K562 (cell line): Measurements from ENCODE around the gene CEMIP2. TPM values are rescaled to one million over a fixed set of nuclear protein-coding genes. Genes with fewer than 3 reads are reported as not detected.

Source experiments
- CREB3L1 ChIP-seq: fragments of 450-650 bp; IDR thresholded peaks from 2 replicates; pipeline ENCODE4 v1.6.1; 2014; ENCODE audit warnings: low read depth, mild to moderate bottlenecking, moderate library complexity, borderline replicate concordance
- EGR1 ChIP-seq: fragments of 450-650 bp; conservative IDR thresholded peaks from 2 replicates; pipeline ENCODE4 v1.6.1; 2017; ENCODE audit warnings: mild to moderate bottlenecking
- ESRRB ChIP-seq: fragments of 250-450 bp; sonication (Bioruptor Pico); IDR thresholded peaks from 2 replicates; pipeline ENCODE4 v1.5.0; 2020; ENCODE audit warnings: mild to moderate bottlenecking, moderate library complexity, borderline replicate concordance
- GATAD2B ChIP-seq: fragments of 450-650 bp; IDR thresholded peaks from 2 replicates; pipeline ENCODE4 v1.6.1; 2017; ENCODE audit warnings: mild to moderate bottlenecking, borderline replicate concordance
- HMGN3 ChIP-seq: IDR thresholded peaks from 2 replicates; pipeline ENCODE4 v1.6.1; 2011; ENCODE audit warnings: borderline replicate concordance, low read depth, mild to moderate bottlenecking, mixed read lengths, low read length; ENCODE audit not compliant: insufficient read length; ENCODE audit errors: extremely low read depth
- HOXB6 ChIP-seq: fragments of 250-450 bp; sonication (Bioruptor Pico); IDR thresholded peaks from 2 replicates; pipeline ENCODE4 v1.5.1; 2022; ENCODE audit warnings: mild to moderate bottlenecking, borderline replicate concordance
- MED1 ChIP-seq: sonication (generic); formaldehyde crosslinking; IDR thresholded peaks from 2 replicates; pipeline ENCODE4 v1.8.1; 2023; ENCODE audit warnings: missing genetic modification reagents, borderline replicate concordance
- NCOA4 ChIP-seq: fragments of 450-650 bp; IDR thresholded peaks from 2 replicates; pipeline ENCODE4 v1.6.1; 2018; ENCODE audit warnings: mild to moderate bottlenecking; ENCODE audit not compliant: partially characterized antibody
- PHB2 ChIP-seq: fragments of 450-650 bp; IDR thresholded peaks from 2 replicates; pipeline ENCODE4 v1.6.1; 2017; ENCODE audit warnings: low read depth
- SMARCC2 ChIP-seq: fragments of 450-650 bp; IDR thresholded peaks from 2 replicates; pipeline ENCODE4 v1.6.1; 2017; ENCODE audit warnings: antibody characterized with exemption, moderate library complexity, mild to moderate bottlenecking, low read depth
- TAL1 ChIP-seq: fragments of 450-650 bp; IDR thresholded peaks from 2 replicates; pipeline ENCODE4 v1.6.1; 2016; ENCODE audit warnings: mild to moderate bottlenecking
- TEAD4 ChIP-seq, 2 experiments: sonication (generic) in 1 of 2; formaldehyde crosslinking in 1 of 2; IDR thresholded peaks; 2 replicates each; pipeline versions ENCODE4 v1.6.1 to v1.8.0; 2012 to 2022; ENCODE audit warnings: borderline replicate concordance in 1 of 2, inconsistent platforms in 1 of 2, low read length in 1 of 2, mild to moderate bottlenecking in 1 of 2, missing genetic modification reagents in 1 of 2
- TSC22D4 ChIP-seq: fragments of 450-650 bp; IDR thresholded peaks from 2 replicates; pipeline ENCODE4 v1.6.1; 2016; ENCODE audit warnings: missing genetic modification characterization, missing biosample characterization, control low read depth
- ZBED1 ChIP-seq: IDR thresholded peaks from 2 replicates; pipeline ENCODE4 v1.6.1; 2014
- ZNF347 ChIP-seq: fragments of 450-650 bp; formaldehyde crosslinking; IDR thresholded peaks from 2 replicates; pipeline ENCODE4 v1.4.0; 2020; ENCODE audit warnings: low read depth, mild to moderate bottlenecking, moderate library complexity
- ZNF407 ChIP-seq: fragments of 450-650 bp; IDR thresholded peaks from 2 replicates; pipeline ENCODE4 v1.6.1; 2016; ENCODE audit warnings: low read depth
- polyA plus RNA-seq, 8 experiments: library from polyadenylated mRNA; depleted of rRNA in 4 of 8; stranded (reverse) in 5 of 8; unstranded in 3 of 8; fragments of >200 nt; fragmentation: Nextera tagmentation in 2 of 8; fragmentation: Illumina TruSeq in 1 of 8; extraction: Ambion mirVana in 2 of 8; extraction: Trizol in 1 of 8; gene quantifications; 2 replicates each; pipeline versions ENCODE4 v1.2.1 to v1.2.3, GENCODE V29; 2011 to 2014; ENCODE audit warnings: inconsistent platforms in 1 of 8, missing spikeins in 1 of 8
- total RNA-seq, 7 experiments: library from RNA; depleted of rRNA in 6 of 7; stranded (reverse); fragments of >200 nt in 6 of 7; fragmentation: Illumina TruSeq in 2 of 7; extraction: Trizol in 2 of 7; gene quantifications; 2 replicates each; pipeline versions ENCODE4 v1.2.1 to v1.2.3, GENCODE V29; 2011 to 2021; ENCODE audit warnings: low replicate concordance in 1 of 7
- TF ChIP-seq, protein P1 (sequence below): IDR thresholded peaks from 2 replicates; pipeline ENCODE4 v1.6.1; 2016; ENCODE audit warnings: missing genetic modification characterization, missing compliant biosample characterization

The CEMIP2 gene
- total and polyA plus RNA-seq, 9 of the 15 experiments (the other 6 are each of a cell fraction or from before 2014, with no cell fraction given): 5.4 to 29.9 (median 14.2) TPM

- TF ChIP-seq SMARCC2: peak; percentile 93
- peak; percentile 93 for TF ChIP-seq TAL1
- no peak for TF ChIP-seq ZBED1
- no peak for TF ChIP-seq ZNF407
- TF ChIP-seq TSC22D4 (tag): no peak
- TF ChIP-seq, protein P1, sequence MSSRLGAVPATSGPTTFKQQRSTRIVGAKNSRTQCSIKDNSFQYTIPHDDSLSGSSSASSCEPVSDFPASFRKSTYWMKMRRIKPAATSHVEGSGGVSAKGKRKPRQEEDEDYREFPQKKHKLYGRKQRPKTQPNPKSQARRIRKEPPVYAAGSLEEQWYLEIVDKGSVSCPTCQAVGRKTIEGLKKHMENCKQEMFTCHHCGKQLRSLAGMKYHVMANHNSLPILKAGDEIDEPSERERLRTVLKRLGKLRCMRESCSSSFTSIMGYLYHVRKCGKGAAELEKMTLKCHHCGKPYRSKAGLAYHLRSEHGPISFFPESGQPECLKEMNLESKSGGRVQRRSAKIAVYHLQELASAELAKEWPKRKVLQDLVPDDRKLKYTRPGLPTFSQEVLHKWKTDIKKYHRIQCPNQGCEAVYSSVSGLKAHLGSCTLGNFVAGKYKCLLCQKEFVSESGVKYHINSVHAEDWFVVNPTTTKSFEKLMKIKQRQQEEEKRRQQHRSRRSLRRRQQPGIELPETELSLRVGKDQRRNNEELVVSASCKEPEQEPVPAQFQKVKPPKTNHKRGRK (tag): no peak
- TF ChIP-seq TEAD4 (IDR thresholded peaks at IDR 0.05; ENCODE audit: low read length): peak; percentile 95
- TF ChIP-seq TEAD4 (CRISPR knock-in tag; IDR thresholded peaks at IDR 0.05; ENCODE audit: borderline replicate concordance): no peak
- TF ChIP-seq HMGN3: peak; percentile 71
- TF ChIP-seq HOXB6 (CRISPR knock-in tag): no peak
- TF ChIP-seq MED1: no peak
- TF ChIP-seq NCOA4: no peak
- no peak for TF ChIP-seq ZNF347 (CRISPR knock-in tag)
- TF ChIP-seq PHB2: peak; percentile 49; the same call in 1 of the 2 replicates
- no peak for TF ChIP-seq ESRRB (CRISPR knock-in tag)
- TF ChIP-seq GATAD2B: 0 out of 2 replicates have a peak, but pooled peaks have one; percentile 11
- no peak for TF ChIP-seq CREB3L1
- TF ChIP-seq EGR1: no peak
Observed at GRCh38 chr9:71741926-71742648, 26.2 kb downstream of the CEMIP2 start (continued).
